ENCODE data around the gene SUGP2. TPM values are rescaled to one million over a fixed set of nuclear protein-coding genes. Genes with fewer than 3 reads are reported as not detected.

SUGP2 gene
- total RNA-seq, 1 experiment from 2014 or later: 74.1 TPM

GRCh38 chr19:18966307-18966706 is 67.0 kb downstream of the SUGP2 start:
- Mint-ChIP-seq H3K4me1 (ENCODE audit: low read depth, unreplicated experiment) (peaks cover 5% of the 10 kb centered on the region), H3K36me3 (ENCODE audit: insufficient read depth, unreplicated experiment) (no peaks in the 10 kb centered on the region), H3K27me3 (ENCODE audit: insufficient read depth, unreplicated experiment) (no peaks in the 10 kb centered on the region), H3K27ac (ENCODE audit: unreplicated experiment) (peak overlapping the region; percentile 6), H3K4me3 (ENCODE audit: unreplicated experiment) (no peak overlapping the region), H3K9me3 (ENCODE audit: unreplicated experiment) (no peaks in the 10 kb centered on the region)
- POLR2A ChIA-PET: no interaction called here
- BruUV-seq (replicated peaks): no TSS peak
- H3K9me3 ChIP-seq: no peaks in the 10 kb centered on the region
- intact Hi-C loops (cut with micrococcal nuclease; ENCODE audit: unreplicated experiment): no loop called here
- H3K4me1 ChIP-seq: no peaks in the 10 kb centered on the region
- DNase-seq: no peak
- CTCF ChIA-PET: interaction anchor here (1.6 kb wide), 1 partner anchor 21 kb away, joined by 4 read pairs; no protein-coding TSS in a partner anchor
- no peaks in the 10 kb centered on the region for H3K27me3 ChIP-seq (replicated peaks; ENCODE audit: control insufficient read depth, insufficient read depth, low read length)
- H3K36me3 ChIP-seq (ENCODE audit: control insufficient read depth, insufficient read depth, low read length): no peaks in the 10 kb centered on the region
- no peak overlapping the region for H3K4me3 ChIP-seq (ENCODE audit: low read depth, low read length)
- no peak for TF ChIP-seq CTCF (IDR thresholded peaks at IDR 0.05; ENCODE audit: insufficient read depth in 1 of 2, low read depth in 1 of 2, low read length in 1 of 2, severe bottlenecking in 1 of 2, unreplicated experiment in 1 of 2)

- H3K36me3 Mint-ChIP-seq (ENCODE audit: insufficient read depth, unreplicated experiment): no peaks in the 10 kb centered on the region
- TF ChIP-seq CTCF (IDR thresholded peaks at IDR 0.05; ENCODE audit: insufficient read depth in 1 of 2, low read depth in 1 of 2, low read length in 1 of 2, severe bottlenecking in 1 of 2, unreplicated experiment in 1 of 2): no peak
- peaks cover 7% of the 10 kb centered on the region for H3K4me1 Mint-ChIP-seq (ENCODE audit: low read depth, unreplicated experiment)
- Histone ChIP-seq H3K9me3 (no peaks in the 10 kb centered on the region), H3K36me3 (ENCODE audit: control insufficient read depth, insufficient read depth, low read length) (no peaks in the 10 kb centered on the region), H3K4me1 (no peaks in the 10 kb centered on the region), H3K27me3 (replicated peaks; ENCODE audit: control insufficient read depth, insufficient read depth, low read length) (no peaks in the 10 kb centered on the region), H3K4me3 (ENCODE audit: low read depth, low read length) (no peak overlapping the region)
- intact Hi-C loops (cut with micrococcal nuclease; ENCODE audit: unreplicated experiment): no loop called here
- no TSS peak for BruUV-seq (replicated peaks)
- ChIA-PET CTCF (interaction anchor here (0.6 kb wide), 1 partner anchor 375 kb away, joined by 3 read pairs; the partner anchor contains the start of gene REX1BD), POLR2A (no interaction called here)
- H3K9me3 Mint-ChIP-seq (ENCODE audit: unreplicated experiment): no peaks in the 10 kb centered on the region
- DNase-seq: no peak
- no peak overlapping the region for H3K27ac Mint-ChIP-seq (ENCODE audit: unreplicated experiment)
- no peak overlapping the region for H3K4me3 Mint-ChIP-seq (ENCODE audit: unreplicated experiment)
- H3K27me3 Mint-ChIP-seq (ENCODE audit: insufficient read depth, unreplicated experiment): no peaks in the 10 kb centered on the region
These were observed 69.2 kb downstream of the SUGP2 start for GRCh38 chr19:18964121-18964520.

GRCh38 chr19:18961767-18962620 is 71.3 kb downstream of the SUGP2 start:
- Mint-ChIP-seq H3K27me3 (ENCODE audit: insufficient read depth, unreplicated experiment) (peaks cover 2% of the 10 kb centered on the region), H3K4me1 (ENCODE audit: low read depth, unreplicated experiment) (peaks cover 7% of the 10 kb centered on the region), H3K27ac (ENCODE audit: unreplicated experiment) (no peak overlapping the region), H3K9me3 (ENCODE audit: unreplicated experiment) (no peaks in the 10 kb centered on the region), H3K4me3 (ENCODE audit: unreplicated experiment) (no peak overlapping the region), H3K36me3 (ENCODE audit: insufficient read depth, unreplicated experiment) (no peaks in the 10 kb centered on the region)
- Histone ChIP-seq H3K4me1 (no peaks in the 10 kb centered on the region), H3K4me3 (ENCODE audit: low read depth, low read length) (no peak overlapping the region), H3K9me3 (no peaks in the 10 kb centered on the region), H3K36me3 (ENCODE audit: control insufficient read depth, insufficient read depth, low read length) (no peaks in the 10 kb centered on the region), H3K27me3 (replicated peaks; ENCODE audit: control insufficient read depth, insufficient read depth, low read length) (no peaks in the 10 kb centered on the region)
- TF ChIP-seq CTCF (IDR thresholded peaks at IDR 0.05; ENCODE audit: insufficient read depth in 1 of 2, low read depth in 1 of 2, low read length in 1 of 2, severe bottlenecking in 1 of 2, unreplicated experiment in 1 of 2): no peak
- peak; percentile 49 to 65 for DNase-seq
- no TSS peak for BruUV-seq (replicated peaks)
- POLR2A ChIA-PET: no interaction called here
- CTCF ChIA-PET: no interaction called here
- intact Hi-C loops (cut with micrococcal nuclease; ENCODE audit: unreplicated experiment): no loop called here
